BE2C (cell line): ENCODE data around the gene ITGA5.

Source experiments
- DNase-seq: peaks from one replicate; pipeline ENCODE4 v3.0.0-alpha.2; 2020
- H3K27me3 ChIP-seq: fragments of 250-450 bp; sonication (Bioruptor Pico); 2 replicates; pipeline ENCODE4 v1.5.1; 2020; ENCODE audit warnings: mild to moderate bottlenecking
- H3K36me3 ChIP-seq: fragments of 250-450 bp; sonication (Bioruptor Pico); 2 replicates; pipeline ENCODE4 v1.5.1; 2020; ENCODE audit warnings: mild to moderate bottlenecking
- H3K4me1 ChIP-seq: fragments of 250-450 bp; sonication (Bioruptor Pico); 2 replicates; pipeline ENCODE4 v1.5.1; 2020
- H3K4me3 ChIP-seq: 2 replicates; pipeline ENCODE4 v1.5.1; 2011; ENCODE audit warnings: low read depth, low read length
- H3K9me3 ChIP-seq: fragments of 250-450 bp; sonication (Bioruptor Pico); 2 replicates; pipeline ENCODE4 v1.5.1; 2020
- TF ChIP-seq, protein P1 (sequence below): IDR thresholded peaks from 2 replicates; pipeline ENCODE4 v1.5.1; 2012; ENCODE audit warnings: mild to moderate bottlenecking, low read depth, low read length

Gene ITGA5

DNA sequence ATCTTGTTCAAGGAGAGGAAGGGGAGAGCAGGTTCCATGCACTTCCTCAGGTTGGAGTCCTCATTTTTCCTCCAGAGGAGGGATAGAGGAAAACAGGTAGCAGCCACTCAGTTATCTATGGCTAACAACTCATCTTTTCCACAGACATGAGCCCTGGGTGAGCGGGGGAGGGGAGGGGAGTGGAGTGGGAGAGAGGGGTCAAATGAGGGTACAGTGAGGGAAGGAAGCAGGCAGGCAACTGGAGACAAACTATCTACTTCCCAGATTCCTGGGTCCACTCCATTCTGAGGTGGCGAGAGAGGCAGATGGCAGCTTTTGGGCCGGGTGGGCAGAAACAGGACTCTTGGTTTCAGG, 32.0 kb downstream of the ITGA5 start:
- H3K36me3 ChIP-seq: no peaks in the 10 kb centered on the region
- no peak for DNase-seq
- TF ChIP-seq, protein P1, sequence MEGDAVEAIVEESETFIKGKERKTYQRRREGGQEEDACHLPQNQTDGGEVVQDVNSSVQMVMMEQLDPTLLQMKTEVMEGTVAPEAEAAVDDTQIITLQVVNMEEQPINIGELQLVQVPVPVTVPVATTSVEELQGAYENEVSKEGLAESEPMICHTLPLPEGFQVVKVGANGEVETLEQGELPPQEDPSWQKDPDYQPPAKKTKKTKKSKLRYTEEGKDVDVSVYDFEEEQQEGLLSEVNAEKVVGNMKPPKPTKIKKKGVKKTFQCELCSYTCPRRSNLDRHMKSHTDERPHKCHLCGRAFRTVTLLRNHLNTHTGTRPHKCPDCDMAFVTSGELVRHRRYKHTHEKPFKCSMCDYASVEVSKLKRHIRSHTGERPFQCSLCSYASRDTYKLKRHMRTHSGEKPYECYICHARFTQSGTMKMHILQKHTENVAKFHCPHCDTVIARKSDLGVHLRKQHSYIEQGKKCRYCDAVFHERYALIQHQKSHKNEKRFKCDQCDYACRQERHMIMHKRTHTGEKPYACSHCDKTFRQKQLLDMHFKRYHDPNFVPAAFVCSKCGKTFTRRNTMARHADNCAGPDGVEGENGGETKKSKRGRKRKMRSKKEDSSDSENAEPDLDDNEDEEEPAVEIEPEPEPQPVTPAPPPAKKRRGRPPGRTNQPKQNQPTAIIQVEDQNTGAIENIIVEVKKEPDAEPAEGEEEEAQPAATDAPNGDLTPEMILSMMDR: no peak
- no peaks in the 10 kb centered on the region for H3K27me3 ChIP-seq
- H3K4me1 ChIP-seq: peaks cover 16% of the 10 kb centered on the region
- H3K4me3 ChIP-seq: no peak overlapping the region
- no peaks in the 10 kb centered on the region for H3K9me3 ChIP-seq

DNA sequence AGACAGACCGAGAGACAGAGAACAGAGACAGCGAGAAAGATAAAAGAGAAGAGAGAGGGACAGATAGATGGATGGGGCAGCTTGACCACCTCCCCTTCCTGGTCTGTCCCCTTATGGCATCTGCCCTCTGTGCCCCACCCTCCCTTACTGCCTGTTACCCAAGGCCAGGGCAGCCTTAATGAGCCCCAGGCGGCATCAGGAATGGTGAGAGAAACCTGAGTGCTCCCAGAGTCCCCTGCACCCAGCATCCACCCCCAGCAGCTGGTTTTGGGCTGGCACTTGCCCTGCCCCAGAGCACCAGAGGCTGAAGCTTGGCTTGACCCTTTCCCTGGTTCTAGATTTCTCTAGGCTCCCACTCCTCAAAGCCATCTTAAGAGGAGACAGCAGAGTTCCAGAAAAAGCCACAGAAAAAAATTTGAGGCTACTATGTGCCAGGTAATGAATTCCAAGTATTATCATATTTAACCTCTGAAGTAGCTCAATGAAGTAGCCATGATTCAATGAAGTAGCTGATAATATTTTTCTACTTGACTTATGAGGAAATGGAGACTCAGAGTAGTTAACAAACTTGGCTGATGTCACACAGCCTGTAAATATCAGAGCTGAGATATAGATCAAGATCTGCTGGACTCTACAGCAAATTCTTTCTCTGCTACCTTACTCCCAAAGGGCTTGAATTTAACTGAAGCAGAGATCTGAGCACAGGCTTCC, 32.5 kb downstream of the ITGA5 start:
- peaks cover 14% of the 10 kb centered on the region for H3K4me1 ChIP-seq

DNA sequence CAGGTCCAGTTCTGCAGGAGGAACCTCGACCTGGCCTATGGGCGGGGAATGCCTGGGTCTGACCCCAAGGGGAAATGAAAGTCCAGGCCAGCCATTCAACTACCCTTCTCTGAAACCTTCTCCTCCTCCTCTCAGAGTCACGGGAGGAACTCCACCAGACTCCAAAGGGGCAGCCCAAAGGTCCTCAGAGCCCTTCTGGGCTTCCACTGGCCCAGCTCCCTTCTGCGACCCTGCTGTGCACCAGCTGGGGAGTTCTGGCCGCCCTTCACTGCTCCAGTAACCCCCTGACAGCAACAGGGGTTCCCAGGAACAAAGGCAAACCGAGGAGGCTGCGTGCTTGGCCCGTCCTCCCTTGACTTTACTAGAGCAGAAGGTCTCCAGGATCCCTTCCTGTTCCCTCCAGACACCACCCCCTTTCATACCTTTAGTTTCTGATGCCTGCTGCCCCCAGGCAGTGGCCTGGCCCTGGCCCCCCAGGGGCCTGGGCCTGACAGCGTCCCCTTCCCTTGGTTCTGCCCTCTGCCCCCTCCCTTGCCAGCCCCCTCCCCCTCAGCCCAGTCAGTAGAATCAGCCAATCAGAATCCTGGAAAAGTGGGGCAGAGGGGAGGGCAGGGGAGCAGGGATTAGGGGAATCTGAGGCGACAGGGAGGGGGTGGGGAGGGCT, 33.7 kb downstream of the ITGA5 start:
- DNase-seq: no peak
- peaks cover 14% of the 10 kb centered on the region for H3K4me1 ChIP-seq

More for the DNA sequence above, 32.5 kb downstream of the ITGA5 start:
- no peaks in the 10 kb centered on the region for H3K9me3 ChIP-seq
- no peaks in the 10 kb centered on the region for H3K27me3 ChIP-seq
- H3K36me3 ChIP-seq: no peaks in the 10 kb centered on the region
- no peak for DNase-seq
- H3K4me3 ChIP-seq: no peak overlapping the region
- TF ChIP-seq, protein P1: no peak

DNA sequence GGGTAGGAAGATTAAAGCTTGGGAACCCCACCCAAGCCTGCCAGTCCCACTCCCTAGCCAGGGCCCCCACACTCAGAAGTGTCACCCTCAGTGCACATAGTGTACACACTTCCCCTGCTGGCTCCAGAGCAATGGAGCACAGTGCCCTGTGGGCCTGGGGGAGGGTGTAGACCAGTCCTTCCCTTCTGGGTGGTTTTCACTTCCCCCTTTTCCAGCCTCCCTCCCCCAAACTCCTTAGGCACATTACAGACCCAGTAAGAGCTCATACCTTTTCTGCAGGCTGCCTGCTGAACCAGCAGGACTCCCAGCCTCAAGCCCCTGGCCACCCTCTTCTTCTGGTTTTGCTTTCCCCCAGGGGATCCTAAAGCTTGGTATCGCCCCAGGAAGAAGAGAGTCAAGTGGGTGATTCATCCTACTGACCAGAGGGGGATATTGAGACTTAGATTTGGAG, 34.5 kb downstream of the ITGA5 start, which contains the start of gene ZNF385A:
TSS of gene ZNF385A (minus strand) at position 143 of the 451 bp plus-strand sequence. CDS start 219 bp downstream, outside the sequence.
- Histone ChIP-seq H3K27me3 (no peaks in the 10 kb centered on the region), H3K9me3 (no peaks in the 10 kb centered on the region), H3K4me1 (peaks cover 14% of the 10 kb centered on the region), H3K4me3 (no peak within 1 kb of the TSS), H3K36me3 (no peaks in the 10 kb centered on the region)
- no peak for DNase-seq
- TF ChIP-seq, protein P1: no peak

More for the DNA sequence above, 33.7 kb downstream of the ITGA5 start:
- no peak overlapping the region for H3K4me3 ChIP-seq
- TF ChIP-seq, protein P1: no peak
- no peaks in the 10 kb centered on the region for H3K27me3 ChIP-seq
- no peaks in the 10 kb centered on the region for H3K36me3 ChIP-seq
- H3K9me3 ChIP-seq: no peaks in the 10 kb centered on the region

DNA sequence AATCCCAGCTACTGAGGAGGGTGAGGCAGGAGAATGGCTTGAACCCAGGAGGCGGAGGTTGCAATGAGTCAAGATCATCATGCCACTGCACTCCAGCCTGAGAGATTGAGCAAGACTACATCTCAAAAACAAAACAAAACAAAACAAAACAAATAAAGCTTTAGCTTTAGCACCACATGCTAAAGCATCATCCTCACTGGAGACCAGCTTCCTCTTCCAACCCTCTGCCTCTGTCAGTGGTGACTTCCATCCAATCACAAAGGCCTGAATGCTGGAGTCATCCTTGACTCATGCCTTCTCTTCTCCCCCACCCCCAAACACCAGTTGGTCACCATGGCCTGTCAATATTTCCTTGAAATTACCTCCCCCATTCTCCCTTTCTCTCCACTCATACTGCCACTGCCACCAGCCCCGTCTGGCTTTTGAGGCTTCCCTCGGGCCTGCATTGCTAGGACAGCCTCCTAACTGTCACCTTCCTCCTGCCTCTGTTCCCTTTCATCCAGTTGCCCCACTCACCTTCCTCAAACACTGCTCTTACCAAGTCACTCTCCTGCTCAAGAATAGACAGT, 35.9 kb downstream of the ITGA5 start:
- no peak for DNase-seq
- TF ChIP-seq, protein P1: no peak

More for the DNA sequence above, 35.9 kb downstream of the ITGA5 start:
- no peaks in the 10 kb centered on the region for H3K9me3 ChIP-seq
- no peaks in the 10 kb centered on the region for H3K27me3 ChIP-seq
- no peaks in the 10 kb centered on the region for H3K36me3 ChIP-seq
- peaks cover 11% of the 10 kb centered on the region for H3K4me1 ChIP-seq
- H3K4me3 ChIP-seq: no peak overlapping the region
